B cell (primary cell): Measurements from ENCODE around the gene CAPG. TPM values are rescaled to one million over a fixed set of nuclear protein-coding genes. Genes with fewer than 3 reads are reported as not detected.
A peak's percentile ranks its signal among the peaks of the same experiment; 100 is the strongest.

Source experiments
- ATAC-seq: fragments of 200-7000 bp; cut with Tn5 transposase; one replicate; pipeline ENCODE4 v1.10.0; 2021; ENCODE audit warnings: low read depth, mild to moderate bottlenecking, moderate number of reproducible peaks, moderate library complexity
- CTCF ChIA-PET: fragments of 350-600 bp; sonication (Branson Sonifier 250); formaldehyde crosslinking; loops from one replicate; lab custom pipeline; 2021; ENCODE audit warnings: antibody characterized with exemption, inconsistent platforms; lab: Charles Lee
- POLR2A ChIA-PET: fragments of 350-600 bp; sonication (Branson Sonifier 250); formaldehyde crosslinking; loops from one replicate; lab custom pipeline; 2021; ENCODE audit warnings: antibody characterized with exemption; lab: Charles Lee
- DNase-seq: peaks from one replicate; pipeline ENCODE4 v3.0.0; 2013
- H2AFZ ChIP-seq: 2 replicates; pipeline ENCODE4 v1.6.1; 2012; ENCODE audit warnings: mild to moderate bottlenecking, low read depth, low read length; ENCODE audit not compliant: insufficient read depth, poor library complexity, severe bottlenecking
- H3K27ac ChIP-seq, 2 donors: 1 replicate in 1 of 2; 2 replicates in 1 of 2; pipeline ENCODE4 v1.5.1; 2012 to 2013; ENCODE audit warnings: low read length in 2 of 2, mild to moderate bottlenecking in 2 of 2, moderate library complexity in 1 of 2
- H3K27me3 ChIP-seq, 4 experiments: fragments of 200-600 bp in 1 of 4; sonication (generic) in 1 of 4; replicated peaks in 1 of 4; 1 replicate in 2 of 4; 2 replicates in 2 of 4; pipeline versions ENCODE4 v1.6.1 to v1.7.0; 2013 to 2016; ENCODE audit warnings: low read length in 3 of 4, mild to moderate bottlenecking in 2 of 4, mixed read lengths in 1 of 4, moderate library complexity in 1 of 4; ENCODE audit not compliant: insufficient read depth in 4 of 4, control insufficient read depth in 3 of 4; ENCODE audit errors: control extremely low read depth in 1 of 4
- H3K36me3 ChIP-seq, 2 experiments: replicated peaks in 1 of 2; 1 replicate in 1 of 2; 2 replicates in 1 of 2; pipeline versions ENCODE4 v1.6.1 to v1.7.1; 2013; ENCODE audit warnings: low read length in 1 of 2; ENCODE audit not compliant: insufficient read depth in 2 of 2, control insufficient read depth in 1 of 2; ENCODE audit errors: control extremely low read depth in 1 of 2, extremely low read depth in 1 of 2
- H3K4me1 ChIP-seq, 2 donors: fragments of 200-600 bp in 1 of 2; sonication (generic) in 1 of 2; 1 replicate in 1 of 2; 2 replicates in 1 of 2; pipeline versions ENCODE4 v1.5.1 to v1.6.1; 2013 to 2017; ENCODE audit warnings: low read length in 2 of 2; ENCODE audit not compliant: control insufficient read depth in 2 of 2, insufficient read depth in 2 of 2
- H3K4me2 ChIP-seq: replicated peaks from 2 replicates; pipeline ENCODE3; 2012; ENCODE audit warnings: mild to moderate bottlenecking, low read depth, low read length; ENCODE audit not compliant: poor library complexity, severe bottlenecking
- H3K4me3 ChIP-seq, 5 experiments: fragments of 200-600 bp in 1 of 5; sonication (generic) in 1 of 5; 1 replicate in 3 of 5; 2 replicates in 2 of 5; pipeline versions ENCODE4 v1.5.1 to v1.7.0; 2011 to 2016; ENCODE audit warnings: low read length in 4 of 5, mild to moderate bottlenecking in 4 of 5, low read depth in 2 of 5, control low read depth in 1 of 5, moderate library complexity in 1 of 5; ENCODE audit not compliant: insufficient read depth in 1 of 5; ENCODE audit errors: control extremely low read depth in 1 of 5, extremely low read depth in 1 of 5
- H3K79me2 ChIP-seq: fragments of 200-600 bp; sonication (generic); one replicate; pipeline ENCODE4 v1.6.0; 2016; ENCODE audit warnings: low read length; ENCODE audit not compliant: control insufficient read depth, insufficient read depth
- H3K9ac ChIP-seq: fragments of 200-600 bp; sonication (generic); 2 replicates; pipeline ENCODE4 v1.6.1; 2017; ENCODE audit warnings: mild to moderate bottlenecking, low read length, moderate library complexity
- H3K9me3 ChIP-seq, 3 donors: one replicate each; pipeline versions ENCODE4 v1.6.1 to v1.7.1; 2013; ENCODE audit warnings: low read length in 2 of 3; ENCODE audit not compliant: control insufficient read depth in 2 of 3, insufficient read depth in 1 of 3; ENCODE audit errors: control extremely low read depth in 1 of 3
- H4K20me1 ChIP-seq: 2 replicates; pipeline ENCODE4 v1.6.0; 2012; ENCODE audit warnings: mild to moderate bottlenecking, low read length; ENCODE audit not compliant: insufficient read depth, control insufficient read depth, poor library complexity, severe bottlenecking
- H3K27ac Mint-ChIP-seq: one replicate; pipeline ENCODE4 v1.8.0; 2021; ENCODE audit warnings: mixed read lengths
- H3K27me3 Mint-ChIP-seq: one replicate; pipeline ENCODE4 v1.8.0; 2021; ENCODE audit warnings: mixed read lengths
- H3K4me1 Mint-ChIP-seq: one replicate; pipeline ENCODE4 v1.8.0; 2021; ENCODE audit warnings: mixed read lengths
- H3K4me3 Mint-ChIP-seq: one replicate; pipeline ENCODE4 v1.8.0; 2021; ENCODE audit warnings: mixed read lengths
- H3K9me3 Mint-ChIP-seq: one replicate; pipeline ENCODE4 v1.8.0; 2022; ENCODE audit warnings: mixed read lengths; ENCODE audit not compliant: insufficient read depth
- CTCF ChIP-seq: fragments of 200-600 bp; IDR thresholded peaks from one replicate; pipeline ENCODE4 v1.8.0; 2022; ENCODE audit warnings: antibody characterized with exemption, mild to moderate bottlenecking
- EZH2 ChIP-seq: IDR thresholded peaks from 2 replicates; pipeline ENCODE4 v1.6.1; 2012; ENCODE audit warnings: borderline replicate concordance, low read depth, mild to moderate bottlenecking, moderate library complexity, low read length; ENCODE audit not compliant: insufficient read depth, poor library complexity, severe bottlenecking
- WGBS: methylation state at CpG from one replicate; pipeline ENCODE4 v1.1.5; 2013; ENCODE audit warnings: missing lambda C conversion rate; ENCODE audit not compliant: insufficient coverage; 5-methylcytosine and 5-hydroxymethylcytosine counted together
- intact Hi-C: fragments of 100-400 bp; cut with micrococcal nuclease; formaldehyde crosslinking; loops from one replicate; pipeline ENCODE4 v1.10.0; 2022
- polyA plus RNA-seq: library from polyadenylated mRNA; depleted of rRNA; stranded (reverse); fragments of >200 nt; gene quantifications from 2 replicates; pipeline ENCODE4 v1.2.3, GENCODE V29; 2012
- total RNA-seq, 2 donors: library from RNA; stranded (reverse); fragments of 120-200 nt in 1 of 2; gene quantifications; 1 replicate in 1 of 2; 2 replicates in 1 of 2; pipeline versions ENCODE4 v1.2.3 to v1.2.4, GENCODE V29; 2013 to 2022

The CAPG gene
- total and polyA plus RNA-seq, 2 donors (not counting 1 experiment from before 2014, with no cell fraction given): 158 to 210 TPM

- POLR2A ChIA-PET: interaction anchor here (3.0 kb wide), 1 partner anchor 103 kb away, joined by 39 read pairs; the partner anchor contains the start of gene MAT2A
- Histone ChIP-seq H3K27ac (no peak overlapping the region), H2AFZ (no peak overlapping the region), H4K20me1 (no peaks in the 10 kb centered on the region), H3K4me1 (peaks cover 30 to 40% of the 10 kb centered on the region in 2 donors), H3K4me3 (no peak overlapping the region), H3K4me2 (no peak overlapping the region), H3K27me3 (no peaks in the 10 kb centered on the region), H3K36me3 (no peaks in the 10 kb centered on the region), H3K9me3 (peaks cover 0 to 4% (median 0%) of the 10 kb centered on the region in 3 donors), H3K9ac (no peak overlapping the region), H3K79me2 (no peaks in the 10 kb centered on the region)
- peaks cover 38% of the 10 kb centered on the region for H3K4me1 Mint-ChIP-seq
- intact Hi-C loops: no loop called here
- no peaks in the 10 kb centered on the region for H3K27me3 Mint-ChIP-seq
- peak overlapping the region; percentile 91 for H3K4me3 Mint-ChIP-seq
- ATAC-seq (no peak), DNase-seq (no peak)
- 94% methylated on average over 16 of the region's 16 CpGs for WGBS
- CTCF ChIA-PET: interaction anchor here (2.4 kb wide), 1 partner anchor 16 kb away, joined by 25 read pairs; no protein-coding TSS in a partner anchor
- no peaks in the 10 kb centered on the region for H3K9me3 Mint-ChIP-seq
- TF ChIP-seq EZH2 (no peak), CTCF (no peak)
- peak overlapping the region; percentile 95 for H3K27ac Mint-ChIP-seq
Observed at GRCh38 chr2:85435981-85436835, 26.0 kb upstream of the CAPG start.
